Measurements from ENCODE around the gene HSF2. TPM values are rescaled to one million over a fixed set of nuclear protein-coding genes. Genes with fewer than 3 reads are reported as not detected.

Gene HSF2
- total RNA-seq, 1 donor from 2014 or later: 12.3 TPM

DNA sequence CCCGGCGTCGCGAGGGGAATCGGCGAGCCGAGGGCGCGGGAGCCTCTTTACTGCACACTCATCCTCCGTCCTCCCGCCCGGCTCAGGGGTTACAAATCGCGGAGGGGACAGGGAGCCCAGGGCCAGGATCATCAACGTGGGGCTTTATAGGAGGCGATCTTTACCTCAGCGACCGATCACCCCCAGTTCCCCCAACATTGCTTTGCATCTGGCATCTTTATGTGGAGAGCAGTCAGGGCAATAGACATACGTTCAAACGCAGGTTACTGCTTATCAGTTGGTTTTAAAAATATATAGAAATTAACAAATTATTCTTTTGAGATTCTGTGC is 634 bp downstream of the HSF2 start:
- Mint-ChIP-seq H3K4me1 (ENCODE audit: low read depth) (peaks cover 28% of the 10 kb centered on the region), H3K27me3 (ENCODE audit: low read depth) (no peaks in the 10 kb centered on the region), H3K27ac (ENCODE audit: unreplicated experiment) (peak overlapping the region; percentile 90), H3K9me3 (ENCODE audit: low read depth) (no peaks in the 10 kb centered on the region), H3K4me3 (ENCODE audit: unreplicated experiment) (peak overlapping the region; percentile 91), H3K36me3 (ENCODE audit: low read depth) (no peaks in the 10 kb centered on the region)
- TF ChIP-seq, protein P1, sequence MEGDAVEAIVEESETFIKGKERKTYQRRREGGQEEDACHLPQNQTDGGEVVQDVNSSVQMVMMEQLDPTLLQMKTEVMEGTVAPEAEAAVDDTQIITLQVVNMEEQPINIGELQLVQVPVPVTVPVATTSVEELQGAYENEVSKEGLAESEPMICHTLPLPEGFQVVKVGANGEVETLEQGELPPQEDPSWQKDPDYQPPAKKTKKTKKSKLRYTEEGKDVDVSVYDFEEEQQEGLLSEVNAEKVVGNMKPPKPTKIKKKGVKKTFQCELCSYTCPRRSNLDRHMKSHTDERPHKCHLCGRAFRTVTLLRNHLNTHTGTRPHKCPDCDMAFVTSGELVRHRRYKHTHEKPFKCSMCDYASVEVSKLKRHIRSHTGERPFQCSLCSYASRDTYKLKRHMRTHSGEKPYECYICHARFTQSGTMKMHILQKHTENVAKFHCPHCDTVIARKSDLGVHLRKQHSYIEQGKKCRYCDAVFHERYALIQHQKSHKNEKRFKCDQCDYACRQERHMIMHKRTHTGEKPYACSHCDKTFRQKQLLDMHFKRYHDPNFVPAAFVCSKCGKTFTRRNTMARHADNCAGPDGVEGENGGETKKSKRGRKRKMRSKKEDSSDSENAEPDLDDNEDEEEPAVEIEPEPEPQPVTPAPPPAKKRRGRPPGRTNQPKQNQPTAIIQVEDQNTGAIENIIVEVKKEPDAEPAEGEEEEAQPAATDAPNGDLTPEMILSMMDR (IDR thresholded peaks at IDR 0.05): no peak
- DNase-seq (ENCODE audit: low spot score): no peak

DNA sequence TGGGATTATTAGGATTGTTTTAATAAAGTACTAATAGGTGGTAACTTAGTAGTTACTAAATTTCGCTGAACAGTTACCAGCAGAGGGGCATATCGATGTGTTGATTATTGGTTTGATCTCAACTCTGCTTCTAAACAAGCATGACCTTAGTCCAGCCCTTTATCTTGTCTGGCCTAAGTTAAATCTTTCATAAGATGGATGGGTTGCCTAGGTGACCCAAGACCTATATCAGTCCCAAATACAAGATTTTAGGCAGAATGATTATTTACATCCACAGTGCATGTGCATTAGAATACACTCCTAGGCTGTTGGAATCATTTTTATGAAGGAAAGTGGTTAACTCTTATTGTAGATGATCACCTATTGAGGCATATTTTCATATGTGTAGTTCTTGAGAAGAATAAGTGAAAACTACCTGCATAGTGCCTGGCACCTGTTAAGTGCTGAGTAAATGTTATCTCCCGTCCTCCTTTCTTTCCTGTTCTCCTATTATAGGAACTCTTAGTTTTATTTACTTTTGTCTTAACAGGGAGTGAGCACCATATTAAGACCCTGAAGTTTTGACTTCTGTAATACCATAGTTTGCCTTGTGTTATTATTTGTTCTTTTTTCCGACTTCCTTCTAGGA is 1.1 kb downstream of the HSF2 start:
- peak overlapping the region; percentile 90 for H3K27ac Mint-ChIP-seq (ENCODE audit: unreplicated experiment)
- H3K4me1 Mint-ChIP-seq (ENCODE audit: low read depth): peaks cover 28% of the 10 kb centered on the region
- H3K9me3 Mint-ChIP-seq (ENCODE audit: low read depth): no peaks in the 10 kb centered on the region
- no peak for DNase-seq (ENCODE audit: low spot score)
- H3K27me3 Mint-ChIP-seq (ENCODE audit: low read depth): no peaks in the 10 kb centered on the region
- H3K4me3 Mint-ChIP-seq (ENCODE audit: unreplicated experiment): peak overlapping the region; percentile 91
- no peaks in the 10 kb centered on the region for H3K36me3 Mint-ChIP-seq (ENCODE audit: low read depth)
- TF ChIP-seq, protein P1 (IDR thresholded peaks at IDR 0.05): no peak

GRCh38 chr6:122401104-122401503 is 1.7 kb downstream of the HSF2 start:
- TF ChIP-seq, protein P1 (IDR thresholded peaks at IDR 0.05): no peak
- Mint-ChIP-seq H3K4me1 (ENCODE audit: low read depth) (peaks cover 30% of the 10 kb centered on the region), H3K36me3 (ENCODE audit: low read depth) (no peaks in the 10 kb centered on the region), H3K9me3 (ENCODE audit: low read depth) (no peaks in the 10 kb centered on the region), H3K27ac (ENCODE audit: unreplicated experiment) (peak overlapping the region; percentile 53), H3K27me3 (ENCODE audit: low read depth) (no peaks in the 10 kb centered on the region), H3K4me3 (ENCODE audit: unreplicated experiment) (peak overlapping the region; percentile 91)
- DNase-seq (ENCODE audit: low spot score): no peak

DNA sequence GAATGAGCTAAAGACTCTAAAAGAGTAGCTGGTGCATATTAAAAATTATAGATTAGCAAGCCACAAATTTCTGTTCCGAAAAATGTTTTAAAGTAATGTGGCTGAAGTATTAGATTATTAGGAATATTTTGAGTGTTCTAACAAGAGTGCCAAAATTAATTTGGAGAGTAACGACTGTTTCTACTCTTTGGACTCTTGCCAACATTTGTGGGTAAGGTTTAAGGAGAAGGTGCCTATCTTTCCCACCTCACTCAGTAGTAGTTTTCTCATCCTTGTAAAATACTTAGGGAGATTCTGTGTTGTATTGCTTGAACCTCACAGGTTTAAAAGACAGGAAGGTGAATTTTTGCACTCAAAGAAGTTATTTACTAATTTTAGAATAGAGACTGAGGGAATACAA is 5.0 kb downstream of the HSF2 start:
- Mint-ChIP-seq H3K27ac (ENCODE audit: unreplicated experiment) (no peak overlapping the region), H3K4me1 (ENCODE audit: low read depth) (peaks cover 36% of the 10 kb centered on the region), H3K4me3 (ENCODE audit: unreplicated experiment) (no peak overlapping the region), H3K36me3 (ENCODE audit: low read depth) (no peaks in the 10 kb centered on the region), H3K9me3 (ENCODE audit: low read depth) (no peaks in the 10 kb centered on the region), H3K27me3 (ENCODE audit: low read depth) (no peaks in the 10 kb centered on the region)
- DNase-seq (ENCODE audit: low spot score): no peak
- TF ChIP-seq, protein P1 (IDR thresholded peaks at IDR 0.05): no peak

- Mint-ChIP-seq H3K27ac (ENCODE audit: unreplicated experiment) (no peak overlapping the region), H3K4me3 (ENCODE audit: unreplicated experiment) (no peak overlapping the region), H3K4me1 (ENCODE audit: low read depth) (peaks cover 35% of the 10 kb centered on the region), H3K9me3 (ENCODE audit: low read depth) (no peaks in the 10 kb centered on the region), H3K36me3 (ENCODE audit: low read depth) (no peaks in the 10 kb centered on the region), H3K27me3 (ENCODE audit: low read depth) (no peaks in the 10 kb centered on the region)
- no peak for DNase-seq (ENCODE audit: low spot score)
- TF ChIP-seq, protein P1 (IDR thresholded peaks at IDR 0.05): peak; percentile 28
Observed at GRCh38 chr6:122405417-122405816, 6.0 kb downstream of the HSF2 start.

Data from chondrocyte (in vitro differentiated cells).